Panc1 (cell line): ENCODE data around the gene ACER2.

Source experiments
- CTCF ChIP-seq: fragments of 450-650 bp; IDR thresholded peaks from 2 replicates; pipeline ENCODE4 v1.5.1; 2017; ENCODE audit warnings: mild to moderate bottlenecking
- POLR2AphosphoS5 ChIP-seq: IDR thresholded peaks from 2 replicates; pipeline ENCODE4 v1.6.1; 2012; ENCODE audit warnings: mild to moderate bottlenecking, low read depth, low read length, moderate library complexity
- REST ChIP-seq, 2 experiments: IDR thresholded peaks; 2 replicates each; pipeline ENCODE4 v1.6.1; 2011 to 2012; ENCODE audit warnings: low read depth in 2 of 2, control low read depth in 1 of 2, low read length in 1 of 2, mild to moderate bottlenecking in 1 of 2, moderate library complexity in 1 of 2; ENCODE audit not compliant: insufficient read depth in 1 of 2
- SIN3A ChIP-seq: IDR thresholded peaks from 2 replicates; pipeline ENCODE4 v1.6.1; 2012; ENCODE audit warnings: low read depth, mild to moderate bottlenecking, low read length, moderate library complexity, borderline replicate concordance; ENCODE audit not compliant: insufficient read depth
- TCF7L2 ChIP-seq: IDR thresholded peaks from 2 replicates; pipeline ENCODE4 v1.6.1; 2011; ENCODE audit warnings: mild to moderate bottlenecking, low read depth, low read length, inconsistent platforms

- no peak for TF ChIP-seq CTCF
- TF ChIP-seq POLR2AphosphoS5: no peak
- TF ChIP-seq TCF7L2: no peak
- TF ChIP-seq REST (IDR thresholded peaks at IDR 0.05; ENCODE audit: insufficient read depth in 1 of 2, low read depth in 2 of 2, low read length in 1 of 2): no peak
- TF ChIP-seq SIN3A: no peak
These were observed 64.8 kb downstream of the ACER2 start for GRCh38 chr9:19473605-19474004.
